Nephron (organoid): Measurements from ENCODE around the gene CCDC38.

Source experiments
- H3K27ac Mint-ChIP-seq, 3 experiments: 2 replicates each; pipeline ENCODE4 v1.8.0; 2020; ENCODE audit warnings: mixed read lengths in 3 of 3, mild to moderate bottlenecking in 2 of 3, moderate library complexity in 1 of 3
- H3K27me3 Mint-ChIP-seq: 2 replicates; pipeline ENCODE4 v1.8.0; 2021; ENCODE audit warnings: low read depth, mild to moderate bottlenecking, moderate library complexity, mixed read lengths
- H3K36me3 Mint-ChIP-seq: 2 replicates; pipeline ENCODE4 v1.8.0; 2020; ENCODE audit warnings: low read depth, mixed read lengths
- H3K4me1 Mint-ChIP-seq: 2 replicates; pipeline ENCODE4 v1.8.0; 2020; ENCODE audit warnings: mixed read lengths
- H3K4me3 Mint-ChIP-seq, 3 experiments: 2 replicates each; pipeline ENCODE4 v1.8.0; 2020; ENCODE audit warnings: mild to moderate bottlenecking in 3 of 3, mixed read lengths in 3 of 3, moderate library complexity in 2 of 3
- H3K9me3 Mint-ChIP-seq: 2 replicates; pipeline ENCODE4 v1.8.0; 2020; ENCODE audit warnings: mixed read lengths
- TF ChIP-seq, protein P1 (sequence below), 3 experiments: fragments of 200-600 bp; sonication (generic); IDR thresholded peaks; one replicate each; pipeline ENCODE4 v1.5.0; 2021; ENCODE audit warnings: antibody characterized with exemption in 3 of 3; ENCODE audit not compliant: unreplicated experiment in 3 of 3

Gene CCDC38

GRCh38 chr12:95877622-95878021 is 64.8 kb downstream of the CCDC38 start:
- Mint-ChIP-seq H3K27me3 (no peaks in the 10 kb centered on the region), H3K4me3 (no peak overlapping the region), H3K9me3 (no peaks in the 10 kb centered on the region), H3K27ac (no peak overlapping the region), H3K4me1 (peaks cover 4% of the 10 kb centered on the region), H3K36me3 (peaks cover 13% of the 10 kb centered on the region)
- TF ChIP-seq, protein P1, sequence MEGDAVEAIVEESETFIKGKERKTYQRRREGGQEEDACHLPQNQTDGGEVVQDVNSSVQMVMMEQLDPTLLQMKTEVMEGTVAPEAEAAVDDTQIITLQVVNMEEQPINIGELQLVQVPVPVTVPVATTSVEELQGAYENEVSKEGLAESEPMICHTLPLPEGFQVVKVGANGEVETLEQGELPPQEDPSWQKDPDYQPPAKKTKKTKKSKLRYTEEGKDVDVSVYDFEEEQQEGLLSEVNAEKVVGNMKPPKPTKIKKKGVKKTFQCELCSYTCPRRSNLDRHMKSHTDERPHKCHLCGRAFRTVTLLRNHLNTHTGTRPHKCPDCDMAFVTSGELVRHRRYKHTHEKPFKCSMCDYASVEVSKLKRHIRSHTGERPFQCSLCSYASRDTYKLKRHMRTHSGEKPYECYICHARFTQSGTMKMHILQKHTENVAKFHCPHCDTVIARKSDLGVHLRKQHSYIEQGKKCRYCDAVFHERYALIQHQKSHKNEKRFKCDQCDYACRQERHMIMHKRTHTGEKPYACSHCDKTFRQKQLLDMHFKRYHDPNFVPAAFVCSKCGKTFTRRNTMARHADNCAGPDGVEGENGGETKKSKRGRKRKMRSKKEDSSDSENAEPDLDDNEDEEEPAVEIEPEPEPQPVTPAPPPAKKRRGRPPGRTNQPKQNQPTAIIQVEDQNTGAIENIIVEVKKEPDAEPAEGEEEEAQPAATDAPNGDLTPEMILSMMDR (IDR thresholded peaks at IDR 0.05; ENCODE audit: unreplicated experiment in 3 of 3): no peak

DNA sequence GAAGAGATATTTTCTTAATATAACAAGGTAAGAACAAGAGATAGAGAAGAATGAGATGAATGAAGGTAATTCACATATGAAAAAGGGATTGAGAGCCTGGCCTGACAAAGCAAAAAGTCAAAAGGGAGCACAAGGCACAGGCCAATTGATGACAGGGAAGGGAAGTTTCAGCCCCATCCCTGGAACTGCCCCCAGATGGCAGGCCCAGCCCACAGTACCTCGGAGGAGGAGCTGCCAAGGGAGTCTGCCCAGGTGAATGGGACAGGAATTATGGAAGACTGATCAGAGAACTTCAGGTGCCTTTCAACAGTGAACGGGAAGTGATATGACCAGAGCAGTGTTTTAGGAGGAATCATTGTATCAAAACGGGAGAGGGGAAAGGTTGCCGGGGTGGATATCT is 68.0 kb downstream of the CCDC38 start:
- Mint-ChIP-seq H3K36me3 (peaks cover 34% of the 10 kb centered on the region), H3K27me3 (no peaks in the 10 kb centered on the region), H3K4me1 (peaks cover 4% of the 10 kb centered on the region), H3K4me3 (no peak overlapping the region), H3K27ac (no peak overlapping the region), H3K9me3 (no peaks in the 10 kb centered on the region)
- TF ChIP-seq, protein P1 (IDR thresholded peaks at IDR 0.05; ENCODE audit: unreplicated experiment in 3 of 3): no peak

DNA sequence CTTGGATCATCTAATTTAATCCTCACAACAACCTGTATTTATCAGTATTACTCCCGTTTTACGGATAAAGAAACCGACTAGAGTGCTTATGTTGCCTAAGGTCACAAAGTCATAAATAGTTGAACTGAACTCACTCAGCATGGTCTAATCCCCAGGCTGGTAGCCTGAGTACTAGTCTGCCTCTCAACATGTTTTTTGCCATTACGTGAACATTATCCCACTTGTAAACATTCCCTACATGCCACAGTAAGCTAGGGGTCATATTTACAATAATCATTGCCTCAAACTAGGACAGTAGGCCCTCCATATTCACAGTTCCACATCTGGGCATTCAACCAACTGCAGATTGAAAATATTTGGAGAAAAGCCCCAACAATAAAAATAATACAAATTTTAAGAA is 71.5 kb downstream of the CCDC38 start:
- Mint-ChIP-seq H3K27ac (no peak overlapping the region), H3K4me1 (peaks cover 4% of the 10 kb centered on the region)
- TF ChIP-seq, protein P1 (IDR thresholded peaks at IDR 0.05; ENCODE audit: unreplicated experiment in 3 of 3): no peak

DNA sequence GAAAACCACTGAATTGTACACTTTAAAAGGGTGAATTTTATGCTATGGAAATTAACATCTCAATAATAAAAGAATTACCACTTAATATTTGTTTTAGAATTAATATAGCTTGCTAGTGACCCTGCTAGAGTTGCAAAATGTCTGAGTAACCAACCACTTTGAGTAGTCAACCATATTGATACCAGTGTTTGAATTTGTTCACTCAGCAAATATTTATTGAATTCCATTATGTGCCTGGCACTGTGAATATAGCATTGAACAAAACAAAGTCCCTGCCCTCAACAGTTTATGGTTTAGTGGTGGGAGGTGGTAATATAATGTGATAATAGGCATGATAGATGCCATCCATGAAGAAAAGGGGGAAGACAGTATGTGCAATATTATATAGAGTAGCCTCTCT is 79.1 kb downstream of the CCDC38 start:
- peaks cover 7% of the 10 kb centered on the region for H3K9me3 Mint-ChIP-seq
- H3K4me1 Mint-ChIP-seq: no peaks in the 10 kb centered on the region
- H3K4me3 Mint-ChIP-seq: no peak overlapping the region
- TF ChIP-seq, protein P1 (IDR thresholded peaks at IDR 0.05; ENCODE audit: unreplicated experiment in 3 of 3): no peak
- no peak overlapping the region for H3K27ac Mint-ChIP-seq
- H3K36me3 Mint-ChIP-seq: peaks cover 10% of the 10 kb centered on the region
- no peaks in the 10 kb centered on the region for H3K27me3 Mint-ChIP-seq

More for the DNA sequence above, 71.5 kb downstream of the CCDC38 start:
- Mint-ChIP-seq H3K27me3 (no peaks in the 10 kb centered on the region), H3K9me3 (no peaks in the 10 kb centered on the region), H3K36me3 (peaks cover 51% of the 10 kb centered on the region), H3K4me3 (no peak overlapping the region)

- Mint-ChIP-seq H3K27ac (no peak overlapping the region), H3K27me3 (no peaks in the 10 kb centered on the region), H3K36me3 (peaks cover 1% of the 10 kb centered on the region), H3K4me3 (peak overlapping the region in 1 of 3 experiments; percentile 36), H3K9me3 (peaks cover 7% of the 10 kb centered on the region), H3K4me1 (no peaks in the 10 kb centered on the region)
- TF ChIP-seq, protein P1 (IDR thresholded peaks at IDR 0.05; ENCODE audit: unreplicated experiment in 3 of 3): no peak
Observed at GRCh38 chr12:95862038-95862437, 80.4 kb downstream of the CCDC38 start.
